DMS53 treated with DMSO at 0.1 percent for 48 hours (cell line): ENCODE results near the gene IRF1.
"Not testable (repeated sequence)": the region's sequence is repeated elsewhere in the genome, so short reads cannot be mapped to it uniquely, and the experiment has no call there.

Experiments
- DNase-seq: peaks from one replicate; lab custom pipeline; 2025; ENCODE audit not compliant: unreplicated experiment; lab: John Stamatoyannopoulos, UW

The IRF1 gene

GRCh38 chr5:132490484-132491367, at the start of gene IRF1:
IRF1 (minus strand) TSS chr5:132490773; CDS start chr5:132489478, 1,295 bp downstream.
- peak; percentile 92 for DNase-seq

- no peak for DNase-seq
These were observed 49.6 kb upstream of the IRF1 start for GRCh38 chr5:132540149-132540548.

- no peak for DNase-seq
These were observed 49.1 kb upstream of the IRF1 start for GRCh38 chr5:132539716-132540115.

- no peak for DNase-seq
These were observed 40.4 kb upstream of the IRF1 start for GRCh38 chr5:132530946-132531345.

GRCh38 chr5:132528866-132529634, 38.5 kb upstream of the IRF1 start:
- DNase-seq: no peak

- no peak for DNase-seq
These were observed 37.4 kb upstream of the IRF1 start for GRCh38 chr5:132528021-132528420.

GRCh38 chr5:132526974-132527564, 36.5 kb upstream of the IRF1 start:
- DNase-seq: no peak

GRCh38 chr5:132526290-132526973, 35.9 kb upstream of the IRF1 start:
- DNase-seq: peak; percentile 53

- no peak for DNase-seq
These were observed 34.7 kb upstream of the IRF1 start for GRCh38 chr5:132525299-132525724.

GRCh38 chr5:132524877-132525276, 34.3 kb upstream of the IRF1 start:
- not testable (repeated sequence) for DNase-seq

GRCh38 chr5:132522067-132522466, 31.5 kb upstream of the IRF1 start:
- DNase-seq: not testable (repeated sequence)

GRCh38 chr5:132513618-132514336, 23.2 kb upstream of the IRF1 start:
- not testable (repeated sequence) for DNase-seq

GRCh38 chr5:132510076-132510475, 19.5 kb upstream of the IRF1 start:
- peak; percentile 34 for DNase-seq

GRCh38 chr5:132506094-132506692, 15.6 kb upstream of the IRF1 start:
- DNase-seq: peak; percentile 12

- DNase-seq: no peak
These were observed 15.1 kb upstream of the IRF1 start for GRCh38 chr5:132505641-132506040.

- peak; percentile 12 for DNase-seq
These were observed 14.2 kb upstream of the IRF1 start for GRCh38 chr5:132504746-132505145.

- no peak for DNase-seq
These were observed 12.7 kb upstream of the IRF1 start for GRCh38 chr5:132503244-132503643.

GRCh38 chr5:132501961-132502931, 11.7 kb upstream of the IRF1 start:
- DNase-seq: no peak

GRCh38 chr5:132501629-132501956, 11.0 kb upstream of the IRF1 start:
- no peak for DNase-seq
